Heart right ventricle (tissue), 16 donors: ENCODE measurements around the gene ZNF425. TPM values are rescaled to one million over a fixed set of nuclear protein-coding genes. Genes with fewer than 3 reads are reported as not detected.

Source experiments
- ATAC-seq, 8 donors: fragments of 200-7000 bp; cut with Tn5 transposase; one replicate each; pipeline ENCODE4 v1.9.1; 2020; ENCODE audit warnings: mild to moderate bottlenecking in 8 of 8, moderate library complexity in 8 of 8, moderate number of reproducible peaks in 1 of 8
- DNase-seq, 2 donors: peaks; one replicate each; pipeline ENCODE4 v3.0.0-alpha.2; 2020
- H3K27ac ChIP-seq, 10 donors: fragments of 200-600 bp; sonication (generic) in 2 of 10; one replicate each; pipeline versions ENCODE4 v1.5.0 to v1.8.0; 2020 to 2022; ENCODE audit warnings: mild to moderate bottlenecking in 3 of 10
- H3K27me3 ChIP-seq, 7 donors: fragments of 200-600 bp; one replicate each; pipeline ENCODE4 v1.8.0; 2021 to 2022; ENCODE audit warnings: mild to moderate bottlenecking in 2 of 7
- H3K36me3 ChIP-seq, 9 donors: fragments of 200-600 bp; sonication (generic) in 1 of 9; one replicate each; pipeline versions ENCODE4 v1.5.0 to v1.8.0; 2020 to 2022; ENCODE audit warnings: mild to moderate bottlenecking in 2 of 9
- H3K4me1 ChIP-seq, 9 donors: fragments of 200-600 bp; sonication (generic) in 1 of 9; one replicate each; pipeline versions ENCODE4 v1.5.0 to v1.8.0; 2020 to 2022; ENCODE audit warnings: mild to moderate bottlenecking in 4 of 9
- H3K4me3 ChIP-seq, 10 donors: fragments of 200-600 bp; sonication (generic) in 2 of 10; one replicate each; pipeline versions ENCODE4 v1.5.0 to v1.8.0; 2020 to 2022; ENCODE audit warnings: mild to moderate bottlenecking in 7 of 10, moderate library complexity in 2 of 10
- H3K9me3 ChIP-seq, 11 donors: fragments of 200-600 bp in 10 of 11; sonication (generic) in 2 of 11; one replicate each; pipeline versions ENCODE4 v1.5.0 to v1.8.0; 2013 to 2022; ENCODE audit warnings: mild to moderate bottlenecking in 2 of 11, control low read depth in 1 of 11, moderate library complexity in 1 of 11
- CTCF ChIP-seq, 9 donors: fragments of 200-600 bp; sonication (generic) in 2 of 9; IDR thresholded peaks; one replicate each; pipeline versions ENCODE4 v1.5.0 to v1.8.0; 2021 to 2022; ENCODE audit warnings: antibody characterized with exemption in 9 of 9, mild to moderate bottlenecking in 5 of 9, moderate library complexity in 1 of 9
- WGBS, 2 donors: extraction: QIAGEN DNeasy Blood & Tissue Kit; methylation state at CpG; one replicate each; pipeline ENCODE4 v1.1.7; 2013; ENCODE audit warnings: inconsistent platforms in 1 of 2; 5-methylcytosine and 5-hydroxymethylcytosine counted together
- intact Hi-C, 10 donors: fragments of 100-400 bp; cut with DNase I; formaldehyde crosslinking; loops; one replicate each; pipeline versions ENCODE4 v1.11.1 to v1.14.2; 2022
- polyA plus RNA-seq, 2 donors: library from polyadenylated mRNA; stranded (reverse); fragments of 200-250 nt; gene quantifications; one replicate each; pipeline ENCODE4 v1.2.3, GENCODE V29; 2013
- total RNA-seq, 10 donors: library from RNA; stranded (reverse); fragmentation: NEBNext Ultra II Directional in 3 of 10; extraction: Animal tissue kit (Norgen Biotek cat#: 25700) in 3 of 10; gene quantifications; one replicate each; pipeline versions ENCODE4 v1.2.1 to v1.2.4, GENCODE V29; 2021 to 2023
- donor health status: Arrhythmogenic right ventricular cardiomyopathy.
- donor health status: ischemic (EF 13 %, LVEDD 7.1; RV severe dilation, severe dysfunction).
- donor health status: healthy with polysubstance abuse.
- donor health status: DM: no; HTN: yes; CAD: no.
- donor health status: DM: no; HTN: no; CAD: no.
- donor health status: ischemic (EF 25% LVEDD 6.9; RV normal size, moderate dysfunction).
- donor health status: ischemic (EF 25% LVEDD 5.7; RV mildly dilated, moderate dysfunction).
- donor health status: healthy.
- donor health status: DM: yes; HTN: yes; CAD: no.
- donor health status: Ischemic cardiomyopathy.
- donor health status: ischemic (EF 35%, LVEDD 5.7; RV mildly dilated, moderate dysfunction).
- donor health status: nonischemic (EF 11% LVEDD 7.7; RV severe dilation, severe dysfunction).
- donor health status: DM: yes; HTN: yes; CAD: no.
- donor health status: PGD.
- donor health status: ischemic (EF 29% LVEDD 5.4; RV normal size, mild dysfunction).
- donor health status: nonischemic (EF 23%, LVEDD 6.1; RV moderate dilation, normal function).

Gene ZNF425
- total and polyA plus RNA-seq, 12 donors: 0.28 to 1.2 (median 0.73) TPM

DNA sequence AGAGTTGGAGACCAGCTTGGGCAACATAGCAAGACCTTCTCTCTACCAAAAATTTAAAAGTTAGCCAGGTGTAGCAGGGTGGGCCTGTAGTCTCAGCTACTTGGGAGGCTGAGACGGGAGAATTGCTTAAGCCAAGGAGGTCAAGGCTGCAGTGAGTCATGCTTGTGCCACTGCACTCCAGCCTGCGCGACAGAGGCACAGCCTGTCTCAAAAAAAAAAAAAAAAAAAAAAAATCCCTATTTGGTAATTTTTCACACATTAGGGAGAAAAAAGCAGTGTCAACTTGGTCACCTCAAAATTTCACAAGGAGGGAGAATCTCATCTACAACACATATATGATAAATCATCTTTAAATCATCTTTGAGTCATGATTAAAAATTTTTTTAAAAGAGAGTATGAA, 14.7 kb upstream of the ZNF425 start:
- Histone ChIP-seq H3K4me1 (peaks cover 0 to 4% (median 0%) of the 10 kb centered on the region in 9 donors), H3K9me3 (no peaks in the 10 kb centered on the region), H3K27ac (no peak overlapping the region), H3K4me3 (no peak overlapping the region), H3K36me3 (no peaks in the 10 kb centered on the region), H3K27me3 (no peaks in the 10 kb centered on the region)
- DNase-seq (no peak), ATAC-seq (no peak)
- intact Hi-C loops: no loop called here
- TF ChIP-seq CTCF (IDR thresholded peaks at IDR 0.05): no peak
- WGBS, 2 donors: 81 to 93% methylated on average over 3 of the region's 3 CpGs

- Histone ChIP-seq H3K36me3 (peaks cover 0 to 25% (median 5%) of the 10 kb centered on the region in 9 donors), H3K27me3 (no peaks in the 10 kb centered on the region), H3K4me3 (no peak overlapping the region), H3K4me1 (no peaks in the 10 kb centered on the region), H3K9me3 (peaks cover 0 to 7% (median 5%) of the 10 kb centered on the region in 11 donors), H3K27ac (no peak overlapping the region)
- ATAC-seq (no peak), DNase-seq (no peak)
- TF ChIP-seq CTCF (IDR thresholded peaks at IDR 0.05): no peak
- intact Hi-C loops: no loop called here
- WGBS, 2 donors: 96 to 97% methylated on average over 9 of the region's 9 CpGs
Measured at GRCh38 chr7:149136118-149136517, 10.0 kb upstream of the ZNF425 start.

DNA sequence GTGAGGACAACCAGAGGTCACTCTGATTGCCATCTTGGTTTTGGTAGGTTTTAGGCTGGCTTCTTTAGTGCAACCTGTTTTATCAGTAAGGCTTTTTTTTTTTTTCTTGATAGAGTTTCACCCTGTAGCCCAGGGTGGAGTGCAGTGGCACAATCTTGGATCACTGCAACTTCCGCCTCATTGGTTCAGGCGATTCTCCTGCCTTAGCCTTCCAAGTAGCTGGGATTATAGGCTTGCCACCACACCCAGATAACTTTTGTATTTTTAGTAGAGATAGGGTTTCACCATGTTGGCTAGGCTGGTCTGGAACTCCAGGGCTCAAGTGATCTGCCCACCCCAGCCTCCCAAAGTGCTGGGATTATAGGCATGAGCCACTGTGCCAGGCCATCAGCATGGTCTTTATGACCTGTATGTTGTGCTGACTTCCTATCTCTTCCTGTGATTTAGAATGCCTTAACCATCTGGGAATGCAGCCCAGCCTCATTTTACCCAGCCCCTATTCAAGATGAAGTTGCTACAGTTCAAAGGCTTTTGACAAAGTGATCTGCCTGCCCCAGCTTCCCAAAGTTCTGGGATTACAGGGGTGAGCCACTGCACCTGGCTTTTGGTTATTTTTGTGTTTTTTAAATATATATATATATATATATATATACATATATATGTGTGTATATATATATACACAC, 7.0 kb upstream of the ZNF425 start:
- intact Hi-C loops: no loop called here
- ATAC-seq (no peak), DNase-seq (no peak)
- H3K9me3 ChIP-seq: peaks cover 0 to 18% (median 12%) of the 10 kb centered on the region in 11 donors
- TF ChIP-seq CTCF (IDR thresholded peaks at IDR 0.05): no peak
- H3K4me1 ChIP-seq: peaks cover 0 to 3% (median 0%) of the 10 kb centered on the region in 9 donors
- WGBS, 2 donors: 94 to 98% methylated on average over 2 of the region's 2 CpGs
- peaks cover 0 to 49% (median 8%) of the 10 kb centered on the region in 9 donors for H3K36me3 ChIP-seq
- H3K27ac ChIP-seq: no peak overlapping the region
- no peak overlapping the region for H3K4me3 ChIP-seq
- no peaks in the 10 kb centered on the region for H3K27me3 ChIP-seq

GRCh38 chr7:149130572-149131198, 4.6 kb upstream of the ZNF425 start:
- Histone ChIP-seq H3K27ac (no peak overlapping the region), H3K9me3 (peaks cover 0 to 18% (median 12%) of the 10 kb centered on the region in 11 donors), H3K27me3 (no peaks in the 10 kb centered on the region), H3K36me3 (peaks cover 0 to 49% (median 8%) of the 10 kb centered on the region in 9 donors), H3K4me3 (no peak overlapping the region), H3K4me1 (peaks cover 0 to 9% (median 6%) of the 10 kb centered on the region in 9 donors)
- 95 to 96% methylated on average over 5 of the region's 5 CpGs for WGBS, 2 donors
- ATAC-seq (no peak), DNase-seq (no peak)
- intact Hi-C loops: no loop called here
- no peak for TF ChIP-seq CTCF (IDR thresholded peaks at IDR 0.05)
